ENCODE measurements around the gene GPX2.

Gene GPX2

DNA sequence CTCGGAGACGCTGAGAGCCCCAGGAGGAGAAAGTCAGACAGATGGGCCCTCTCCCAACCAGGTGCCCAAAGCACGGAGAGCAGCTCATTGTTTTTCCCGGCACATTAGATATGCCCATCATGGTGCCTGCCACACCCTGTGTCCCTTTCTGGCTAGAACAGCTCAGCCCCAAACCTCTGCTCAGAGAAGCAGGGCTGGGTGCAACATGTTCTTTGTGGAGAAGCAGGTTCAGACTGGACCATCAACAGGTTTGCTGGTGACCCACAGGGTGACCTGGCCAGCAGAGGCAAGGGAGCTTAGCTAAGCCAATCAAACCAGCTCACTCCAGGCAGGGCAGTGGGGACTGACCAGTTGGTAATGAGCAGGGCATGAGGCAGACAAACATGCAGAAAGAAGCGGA lies 16.2 kb upstream of the GPX2 start:
- no peak for DNase-seq

DNA sequence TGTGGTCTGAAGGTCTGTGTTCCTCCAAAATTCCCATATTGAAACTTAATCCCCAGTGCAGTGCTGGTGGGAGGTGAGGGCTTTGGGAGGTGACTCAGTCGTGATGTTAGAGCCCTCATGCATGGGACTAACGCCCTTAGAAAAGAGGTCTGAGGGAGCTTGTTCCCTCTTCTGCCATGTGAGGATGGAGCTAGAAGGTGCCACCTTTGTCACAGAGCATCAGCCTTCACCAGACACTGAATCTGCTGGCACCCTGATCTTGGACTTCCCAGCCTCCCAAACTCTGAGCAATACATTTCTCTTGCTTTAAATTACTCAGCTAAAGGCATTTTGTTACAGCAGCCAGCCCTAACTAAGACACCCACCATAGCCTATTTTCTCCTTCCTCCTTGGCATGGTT lies 15.7 kb upstream of the GPX2 start:
- DNase-seq, result no peak

DNA sequence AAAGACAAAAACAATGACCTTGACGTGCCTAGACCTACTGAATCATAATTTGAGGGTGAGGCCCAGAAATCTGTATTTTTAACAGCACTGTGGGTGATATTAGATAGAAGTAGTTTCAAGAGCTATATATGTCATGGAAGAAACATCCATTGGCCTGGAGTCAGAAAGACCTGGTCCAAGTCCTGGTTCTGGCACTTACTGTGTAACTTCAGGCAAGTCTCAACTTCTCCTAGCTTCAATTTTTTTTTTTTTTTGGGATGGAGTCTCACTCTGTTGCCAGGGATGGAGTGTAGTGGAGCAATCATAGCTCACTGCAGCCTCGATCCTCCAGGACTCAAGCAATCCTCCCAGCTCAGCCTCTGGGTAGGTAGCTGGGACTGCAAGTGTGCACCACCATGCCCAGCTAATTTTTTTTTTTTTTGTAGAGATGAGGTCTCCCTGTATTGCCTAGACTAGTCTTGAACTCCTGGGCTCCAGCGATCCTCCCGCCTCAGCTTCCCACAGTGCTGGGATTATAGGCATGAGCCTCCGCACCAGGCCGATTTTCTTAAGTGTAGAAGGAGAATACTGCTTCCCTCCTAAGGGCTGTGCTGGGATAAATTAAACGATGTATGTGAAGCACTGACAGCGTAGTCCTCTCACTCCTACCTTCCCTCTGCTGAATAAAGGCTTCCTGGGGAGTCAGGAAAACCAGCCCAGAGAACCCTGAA lies 14.3 kb upstream of the GPX2 start:
- DNase-seq, result no peak

GRCh38 chr14:64955297-64955696 lies 12.8 kb upstream of the GPX2 start:
- peak; percentile 29 for DNase-seq

- DNase-seq, result no peak
Observed at GRCh38 chr14:64954491-64955240, 12.1 kb upstream of the GPX2 start.

DNA sequence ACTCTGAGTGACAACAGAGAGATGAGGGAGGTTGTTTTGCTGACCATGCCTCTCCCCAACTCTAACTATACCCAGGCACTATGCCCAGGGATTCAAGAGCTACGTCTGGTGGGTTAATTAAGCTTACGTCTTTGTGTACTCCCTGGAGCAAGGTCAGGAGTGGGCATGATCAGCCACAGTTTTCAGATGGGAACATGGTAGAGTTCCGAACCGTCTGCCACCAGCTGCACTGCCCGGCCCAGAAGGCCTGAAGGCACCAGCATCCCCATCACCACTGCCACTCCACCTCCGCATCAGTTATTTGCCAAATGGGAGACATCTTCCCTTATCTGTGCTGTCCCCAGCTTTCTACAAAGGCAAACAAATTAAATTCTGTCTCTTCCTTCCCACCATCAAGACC lies 11.1 kb upstream of the GPX2 start:
- no peak for DNase-seq

GRCh38 chr14:64953310-64953654 lies 10.7 kb upstream of the GPX2 start:
- DNase-seq, result no peak

DNA sequence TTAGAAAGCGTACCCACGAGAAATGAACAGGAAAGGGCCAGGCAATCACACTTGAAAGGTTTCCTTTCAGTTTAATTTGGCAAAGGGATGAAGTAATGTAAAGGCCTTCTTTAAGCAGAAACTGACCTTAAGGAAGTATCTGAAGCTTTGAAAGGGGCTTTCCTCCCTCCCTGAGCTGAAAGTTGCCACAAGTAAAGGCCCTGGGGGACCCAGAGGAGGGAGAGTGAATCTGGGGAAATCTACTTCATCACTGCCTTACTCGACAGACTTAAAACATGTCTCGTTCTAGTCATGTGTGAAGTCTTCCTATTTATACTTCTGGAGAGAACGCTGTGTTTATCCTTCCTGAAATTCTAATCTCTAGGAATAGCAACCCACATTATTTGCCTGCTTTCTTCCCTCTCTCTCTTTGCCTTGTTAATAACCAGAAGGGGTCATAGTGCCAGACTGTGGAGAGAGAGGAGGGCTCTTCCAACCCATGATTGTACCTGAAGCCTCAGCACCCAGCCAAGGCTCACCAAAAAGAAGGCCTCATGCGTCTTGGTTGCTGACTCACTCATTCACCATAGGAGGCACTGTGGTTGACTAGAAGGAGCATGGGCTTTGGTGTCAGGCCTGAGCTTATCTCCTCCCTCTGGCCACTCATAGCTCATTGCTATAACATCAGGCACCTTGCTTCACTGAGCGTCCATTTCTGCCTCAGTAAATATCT lies 10.2 kb upstream of the GPX2 start:
- DNase-seq, result no peak

GRCh38 chr14:64951724-64952123 lies 9.2 kb upstream of the GPX2 start:
- no peak for DNase-seq

- no peak for DNase-seq
Observed at GRCh38 chr14:64951291-64951690, 8.7 kb upstream of the GPX2 start.

DNA sequence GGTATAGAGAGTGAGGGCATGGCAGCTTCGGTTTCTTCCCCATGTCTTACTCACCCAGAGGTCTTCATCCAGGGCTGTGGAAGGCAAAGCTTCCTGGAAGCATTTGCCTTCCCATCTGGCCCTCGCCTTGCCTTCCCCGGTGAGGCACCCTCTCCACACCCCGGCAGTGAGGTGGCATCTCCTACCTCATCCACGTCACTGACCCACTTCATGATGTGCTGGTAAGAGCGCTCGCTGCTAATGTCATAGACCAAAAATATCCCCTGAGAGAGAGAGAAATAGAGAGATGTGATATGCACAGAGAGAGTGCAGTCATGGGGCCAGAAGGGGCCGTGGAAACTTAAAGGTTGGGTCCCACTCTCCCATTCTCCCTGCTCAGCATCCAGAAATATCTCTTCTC lies 8.3 kb upstream of the GPX2 start:
- no peak for DNase-seq

DNA sequence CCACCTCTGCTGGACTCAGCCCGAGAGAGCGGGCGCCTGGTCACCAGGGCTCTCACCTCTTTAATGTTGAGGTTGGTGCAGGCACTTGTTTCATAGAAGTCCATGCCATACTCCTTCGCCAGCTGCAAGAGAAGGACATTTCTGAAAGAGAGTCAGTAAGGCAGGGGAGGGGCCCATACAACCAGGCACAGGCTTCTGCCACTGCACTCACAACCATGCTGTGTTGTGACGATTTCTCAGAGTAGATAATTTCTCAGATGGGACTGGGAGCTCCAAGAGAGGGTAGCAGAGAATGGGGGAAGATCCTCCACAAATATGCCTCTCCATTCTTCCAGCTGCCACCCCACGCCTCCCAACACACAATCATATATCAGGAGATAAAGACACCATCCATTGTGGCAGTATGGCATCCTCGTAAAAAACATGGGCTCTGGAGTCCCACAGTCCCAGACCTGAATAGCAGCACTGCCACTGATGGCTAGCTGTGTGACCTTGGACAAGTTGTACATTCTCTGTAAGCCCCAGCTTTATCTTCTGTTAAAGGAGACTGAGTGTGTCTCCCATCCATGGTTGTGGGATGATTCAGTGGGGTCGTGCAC lies 6.2 kb upstream of the GPX2 start:
- DNase-seq, result no peak

DNA sequence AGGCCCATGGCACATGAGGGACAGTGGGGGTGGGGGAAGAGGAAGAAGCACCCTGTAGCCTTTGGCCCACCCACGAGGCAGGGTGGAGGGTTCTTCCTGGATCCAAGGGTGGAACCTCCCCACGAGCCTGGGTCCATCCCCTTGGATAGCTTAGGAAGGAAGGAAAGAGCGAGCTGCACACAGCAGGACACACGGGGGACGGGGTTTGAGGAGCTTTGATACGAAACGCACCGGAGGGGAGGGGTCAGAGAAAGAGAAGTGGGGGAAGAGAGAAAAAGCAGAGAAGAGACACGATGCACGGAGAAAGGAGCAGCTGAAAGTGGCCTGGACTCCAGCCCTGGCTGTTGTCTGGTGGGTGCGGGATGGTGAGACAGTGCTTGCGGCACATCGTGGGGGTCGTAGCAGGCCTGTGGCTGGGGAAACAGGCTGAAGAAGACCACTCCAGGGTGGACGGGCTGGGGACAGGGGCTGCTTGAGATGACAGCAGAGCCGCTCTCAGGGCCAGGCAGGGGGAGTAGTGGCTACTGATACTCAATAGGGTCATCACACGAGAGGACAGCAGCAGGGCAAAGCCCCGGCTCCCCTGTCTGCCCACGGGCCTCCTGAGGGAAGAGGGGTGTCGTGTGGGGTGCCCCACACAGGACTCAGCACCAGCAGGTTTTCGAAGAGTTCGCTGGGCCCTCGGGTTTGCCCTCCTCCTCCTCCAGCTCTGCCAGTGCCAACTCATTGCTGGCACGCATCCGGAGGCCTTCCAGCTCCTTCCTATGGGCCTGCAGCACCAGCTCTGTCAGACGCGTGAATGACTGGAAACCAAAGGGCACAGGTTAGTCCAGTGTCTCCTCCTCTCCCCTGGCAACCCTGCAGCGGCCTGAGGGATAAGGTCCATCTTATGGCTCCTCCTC lies 5.4 kb upstream of the GPX2 start:
- no peak for DNase-seq

DNA sequence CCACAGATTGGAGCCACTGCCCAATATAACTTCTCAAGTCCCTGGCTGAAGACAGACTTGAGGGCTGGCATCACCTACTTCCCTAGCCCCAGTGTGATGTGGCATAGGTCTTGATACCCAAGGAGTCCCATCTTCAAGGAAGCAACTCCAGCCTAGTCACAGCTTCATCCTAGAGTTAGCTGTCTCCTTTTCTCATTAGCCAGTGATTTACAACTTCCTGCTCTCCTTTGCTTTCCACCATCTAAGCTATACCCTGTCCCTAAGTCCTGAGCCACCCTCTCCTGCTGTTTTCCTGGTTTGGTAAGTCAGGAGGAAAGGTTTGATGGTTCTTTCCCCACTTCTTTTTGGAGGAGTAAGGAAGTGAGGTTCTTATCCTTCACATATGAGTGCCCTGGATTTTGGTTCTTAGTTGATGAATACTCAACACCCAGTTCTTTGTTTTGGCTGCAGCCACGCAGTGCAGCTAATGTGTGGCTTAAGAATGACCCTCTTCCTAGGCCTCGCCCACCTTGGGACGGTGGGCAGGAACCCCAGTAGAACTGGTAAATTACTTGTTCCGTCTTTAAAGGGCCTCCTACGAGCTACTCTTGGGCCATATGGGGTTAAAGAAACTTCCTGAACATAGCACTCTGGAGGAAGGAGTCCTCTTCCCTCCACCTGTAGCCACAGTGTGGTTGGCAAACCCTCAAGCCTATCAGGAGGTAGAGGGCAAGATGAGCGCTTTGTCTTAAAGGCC lies 3.9 kb upstream of the GPX2 start:
- no peak for DNase-seq

DNA sequence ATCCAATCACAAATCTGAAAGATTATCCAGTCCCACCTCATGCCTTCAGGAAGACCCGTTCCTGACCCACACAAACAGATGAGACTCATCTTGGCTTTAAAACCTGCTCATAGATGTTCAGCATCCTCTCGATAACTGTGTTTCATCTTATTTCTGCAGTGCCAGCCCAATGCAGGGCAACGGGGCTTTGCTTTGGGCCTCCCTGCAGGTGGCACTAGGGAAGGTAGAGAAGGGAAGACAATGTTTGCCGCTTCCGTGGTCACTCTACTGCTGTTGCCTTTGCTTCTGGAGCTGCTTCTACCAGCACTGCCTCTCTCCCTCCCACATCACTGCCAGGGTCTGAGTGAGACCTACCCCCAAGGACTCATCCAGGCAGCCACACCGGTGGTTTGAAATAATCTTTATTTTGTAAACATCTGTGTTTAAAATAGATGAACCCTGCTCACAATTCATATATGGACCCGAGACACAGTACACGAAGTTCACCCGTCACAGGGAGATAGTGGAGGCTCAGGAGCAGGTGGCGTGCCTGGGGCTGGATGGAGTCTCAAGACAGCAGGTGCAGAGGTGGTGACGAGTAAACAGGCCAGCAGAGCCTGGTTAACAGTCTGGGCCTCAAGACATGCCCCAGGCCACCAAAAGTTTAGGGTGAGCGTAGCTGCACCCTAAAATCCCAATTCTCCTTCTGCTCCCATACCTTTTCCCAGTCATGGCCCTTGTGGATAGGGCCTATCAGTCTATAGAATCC lies 3.1 kb upstream of the GPX2 start:
- DNase-seq, result no peak

DNA sequence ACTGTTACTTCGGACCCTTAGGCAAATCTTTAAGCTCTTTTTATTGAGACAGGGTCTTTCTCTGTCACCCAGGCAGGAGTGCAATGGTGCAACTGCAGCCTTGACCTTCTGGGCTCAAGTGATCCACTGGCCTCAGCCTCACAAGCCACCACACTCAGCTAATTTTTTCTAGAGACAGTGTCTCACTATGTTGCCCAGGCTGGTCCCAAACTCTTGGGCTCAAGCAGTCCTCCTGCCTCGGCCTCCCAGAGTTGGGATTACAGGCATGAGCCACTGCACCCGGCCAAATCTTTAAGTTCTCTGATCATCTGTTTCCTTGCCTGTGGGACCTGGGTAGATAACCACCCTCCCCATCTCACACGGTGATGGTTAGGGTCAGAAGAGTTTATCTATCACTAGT lies 2.3 kb upstream of the GPX2 start:
- no peak for DNase-seq

DNA sequence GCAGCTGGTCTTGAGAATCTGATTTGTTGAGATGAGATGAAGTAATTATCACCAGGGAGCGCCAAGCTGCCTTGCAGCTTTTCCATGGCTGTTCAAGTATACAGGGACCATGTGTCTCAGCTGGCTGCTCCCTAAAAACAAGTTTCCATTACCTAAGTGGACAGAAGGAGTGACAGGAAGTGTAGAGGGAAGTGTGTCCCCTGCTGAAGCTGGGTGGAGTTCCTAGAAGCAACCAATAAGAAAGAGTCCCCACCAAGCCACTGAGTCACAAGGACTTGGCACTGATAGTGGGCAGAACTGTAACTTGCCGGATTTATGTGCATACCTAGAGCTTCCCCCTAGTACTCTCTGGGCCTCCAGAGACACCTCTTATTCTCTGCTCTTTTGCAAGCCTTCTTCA lies 1.5 kb upstream of the GPX2 start:
- DNase-seq, result no peak

DNA sequence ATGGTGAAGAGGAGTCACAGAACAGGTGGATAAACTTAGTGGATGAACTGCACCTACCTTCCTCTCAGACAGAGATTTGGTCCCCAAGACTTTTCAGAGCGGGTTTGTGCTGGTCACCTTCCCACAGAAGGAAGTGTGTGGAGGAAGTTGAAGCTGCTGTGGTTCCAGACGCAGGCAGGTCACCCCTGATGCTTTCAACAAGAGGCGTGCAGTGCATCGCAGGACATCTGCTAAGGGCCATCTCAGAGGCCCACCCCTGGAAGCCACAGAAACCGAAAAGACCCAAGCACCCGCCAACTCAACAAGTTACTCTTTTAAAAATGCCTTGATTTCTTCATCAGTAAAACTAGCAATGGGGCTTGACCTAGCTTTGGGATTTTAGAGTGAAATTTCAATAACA lies 1.0 kb upstream of the GPX2 start:
- DNase-seq, result no peak

DNA sequence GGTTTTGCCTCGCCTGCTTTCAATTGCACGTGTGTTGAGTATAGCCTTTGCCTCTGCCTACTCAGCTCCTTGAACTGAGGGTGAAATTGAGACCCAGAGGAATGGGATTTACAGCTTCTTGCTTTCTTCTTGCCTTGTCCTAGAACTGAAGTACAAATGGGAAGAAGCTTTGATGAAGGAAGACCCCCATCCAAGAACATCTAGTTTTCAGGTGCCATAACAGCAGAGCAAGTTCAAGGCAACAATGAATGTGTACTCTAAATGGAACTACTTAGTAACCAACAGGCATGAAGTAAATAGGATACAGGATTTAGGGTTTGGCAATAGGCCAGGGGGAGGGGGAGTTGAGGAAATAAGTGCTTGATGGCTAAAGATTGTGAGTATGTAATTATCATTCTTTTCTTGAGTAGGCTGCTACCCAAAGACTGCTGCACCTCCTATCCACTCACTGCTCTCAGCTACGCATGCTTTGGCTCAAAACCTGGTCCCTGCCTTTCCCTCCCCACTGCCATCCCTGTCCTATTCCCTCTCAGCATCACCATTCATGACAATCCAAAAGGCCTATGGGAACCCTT lies 2.1 kb downstream of the GPX2 start:
- no peak for DNase-seq

- no peak for DNase-seq
Observed at GRCh38 chr14:64939817-64940190, 2.7 kb downstream of the GPX2 start.

All from SHP77 treated with DMSO at 0.1 percent for 48 hours (cell line).